GM19099 (cell line): ENCODE results near the gene GRIK4.

Experiments
- POLR2A ChIP-seq: IDR thresholded peaks from 3 replicates; pipeline ENCODE4 v1.6.1; 2011; ENCODE audit warnings: low read depth; ENCODE audit not compliant: insufficient read length; ENCODE audit errors: extremely low read depth

GRIK4 gene

DNA sequence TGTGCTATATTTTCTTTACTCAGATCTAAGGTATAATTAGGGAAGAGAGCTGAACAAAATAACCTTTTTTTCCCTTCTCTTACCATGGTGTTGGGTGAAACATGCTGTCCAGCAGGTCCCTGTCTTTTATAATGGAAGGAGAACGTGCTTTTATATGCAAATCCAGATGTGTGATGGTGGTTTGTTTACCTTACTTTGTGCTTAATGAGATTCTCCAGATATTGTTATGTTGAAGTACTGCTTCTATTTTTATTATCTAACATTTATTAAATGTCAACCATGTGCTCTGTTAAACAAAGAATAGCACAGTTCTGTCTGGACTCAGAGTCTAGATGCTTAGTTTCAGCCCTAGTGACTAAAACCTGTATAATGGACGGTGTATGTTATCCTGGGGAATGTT lies 10.1 kb upstream of the GRIK4 start:
- no peak for TF ChIP-seq POLR2A

DNA sequence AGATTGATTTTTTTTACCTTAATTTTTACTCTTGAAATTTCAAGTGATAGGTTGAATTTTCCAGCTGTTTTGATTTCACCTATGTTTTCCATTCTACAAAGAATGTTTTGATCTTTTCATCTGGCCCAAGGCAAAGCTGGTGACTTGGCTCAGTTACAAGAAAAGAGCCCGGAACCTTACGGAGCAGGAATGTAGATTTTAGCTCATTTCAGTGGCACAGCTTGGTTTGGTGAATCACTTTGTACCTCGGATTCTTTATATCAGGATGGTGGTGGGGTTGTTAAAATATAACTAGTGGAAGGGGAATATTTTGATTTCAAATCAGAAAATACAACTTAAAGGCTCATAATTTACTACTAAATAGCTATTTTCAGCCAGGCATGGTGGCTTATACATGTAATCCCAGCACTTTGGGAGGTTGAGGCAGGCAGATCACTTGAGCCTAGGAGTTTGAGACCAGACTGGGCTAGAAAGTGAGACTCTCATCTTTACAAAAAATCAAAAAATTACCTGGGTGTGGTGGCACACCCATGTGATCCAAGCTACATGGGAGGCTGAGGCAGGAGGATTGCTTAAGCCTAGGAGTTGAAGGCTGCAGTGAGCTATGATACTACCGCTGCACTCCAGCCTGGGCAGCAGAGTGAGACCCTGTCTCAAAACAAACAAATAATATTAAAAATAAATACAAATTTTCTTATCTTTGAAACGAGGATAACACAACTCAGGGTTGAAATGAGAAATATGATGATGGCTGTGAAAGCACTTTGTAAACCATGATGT lies 9.4 kb upstream of the GRIK4 start:
- TF ChIP-seq POLR2A: no peak

DNA sequence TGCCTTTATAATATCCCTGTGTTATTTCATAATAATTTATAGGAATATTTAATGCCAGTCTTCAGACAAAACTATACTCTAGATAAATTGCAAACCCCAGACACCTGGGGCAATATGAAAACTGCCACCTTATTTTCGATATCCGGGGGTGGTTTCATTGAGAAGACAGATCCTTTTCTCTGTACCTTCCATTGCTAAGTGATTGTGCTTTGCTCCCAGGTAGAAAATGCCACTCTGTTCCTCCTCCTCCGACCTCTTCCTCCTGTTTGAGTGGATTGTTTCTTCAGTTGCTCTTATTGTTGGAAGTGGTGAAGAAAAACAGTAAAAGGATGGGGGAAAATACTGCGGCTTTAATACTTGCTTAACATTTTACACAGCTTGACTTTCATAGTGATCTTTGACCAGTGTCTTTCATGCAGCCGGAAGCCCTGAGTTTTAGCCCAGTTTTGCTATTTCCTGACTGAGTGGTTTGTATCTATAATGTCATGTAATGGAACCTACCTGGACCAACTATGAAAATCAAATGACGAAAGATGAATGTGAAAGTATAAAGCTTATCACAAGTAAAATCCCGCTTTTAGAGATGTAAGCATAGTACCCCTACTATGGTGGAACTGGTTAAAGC lies 5.6 kb upstream of the GRIK4 start:
- no peak for TF ChIP-seq POLR2A

DNA sequence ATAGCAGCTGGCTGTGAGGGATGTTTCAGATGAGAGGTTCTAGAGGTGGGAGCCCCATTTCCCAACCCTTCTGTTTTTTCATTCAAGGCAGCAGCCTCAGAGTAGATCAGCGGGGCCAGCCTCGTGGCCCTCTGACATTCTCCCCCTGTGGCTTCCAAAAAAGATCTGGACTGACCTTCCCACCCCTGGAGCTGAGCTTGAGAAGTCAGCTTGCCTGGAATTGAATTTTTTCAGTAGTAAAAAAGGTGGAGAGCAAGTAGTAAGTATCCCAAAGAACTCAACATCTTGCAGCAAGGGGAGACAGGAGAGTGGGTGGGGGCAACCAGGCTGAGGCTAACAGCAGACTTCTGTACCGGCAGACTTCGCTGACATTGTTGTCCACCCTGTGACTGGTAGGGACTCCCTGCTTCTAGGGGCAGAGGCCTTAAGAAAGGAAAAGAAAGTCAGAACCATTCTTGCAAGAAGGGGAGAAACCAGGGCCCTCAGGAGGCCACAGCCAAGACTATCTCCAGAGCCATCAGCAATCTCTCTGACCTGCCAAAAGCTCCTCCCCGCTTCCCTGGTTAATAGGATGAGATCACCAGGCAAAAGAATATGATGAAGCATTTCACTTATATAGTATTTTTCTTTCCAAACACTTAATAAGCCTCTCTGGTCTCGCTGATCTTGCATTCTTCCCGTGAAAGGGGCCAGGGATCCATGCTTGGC lies 2.0 kb upstream of the GRIK4 start:
- no peak for TF ChIP-seq POLR2A

DNA sequence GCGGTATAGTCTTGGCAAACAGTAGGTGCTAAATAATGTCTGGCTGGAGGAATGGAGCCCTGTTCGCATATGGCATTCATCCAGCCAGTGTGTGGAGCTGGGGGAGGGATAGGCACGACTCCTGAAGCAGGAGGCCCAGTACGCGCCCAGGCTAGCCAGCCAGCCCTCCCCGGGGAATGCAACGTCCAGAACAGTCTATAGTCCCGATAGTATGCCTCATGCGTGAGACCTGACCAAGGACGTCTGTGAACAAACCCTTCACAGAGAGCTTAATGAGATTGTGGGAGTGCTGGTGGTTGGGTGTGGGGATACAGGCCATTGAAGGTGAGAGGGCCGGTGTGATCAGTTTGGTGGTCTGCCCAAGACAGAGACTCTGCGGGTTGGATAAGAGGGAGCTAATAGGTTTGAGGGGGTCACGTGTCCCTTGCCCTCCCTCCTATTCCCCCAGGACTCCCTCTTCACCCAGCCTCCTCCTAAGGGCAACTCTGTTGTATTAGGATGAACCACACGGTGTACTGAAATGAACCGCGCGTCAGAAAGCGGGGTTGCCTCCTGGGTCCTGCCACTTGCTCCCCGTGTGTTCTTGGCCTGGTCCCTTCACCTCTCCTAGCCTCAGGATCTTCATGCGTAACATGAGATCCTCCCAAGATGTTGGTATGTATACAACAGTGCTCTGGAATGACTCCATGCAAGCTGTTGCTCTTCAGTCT lies 987 bp upstream of the GRIK4 start:
- TF ChIP-seq POLR2A: no peak

DNA sequence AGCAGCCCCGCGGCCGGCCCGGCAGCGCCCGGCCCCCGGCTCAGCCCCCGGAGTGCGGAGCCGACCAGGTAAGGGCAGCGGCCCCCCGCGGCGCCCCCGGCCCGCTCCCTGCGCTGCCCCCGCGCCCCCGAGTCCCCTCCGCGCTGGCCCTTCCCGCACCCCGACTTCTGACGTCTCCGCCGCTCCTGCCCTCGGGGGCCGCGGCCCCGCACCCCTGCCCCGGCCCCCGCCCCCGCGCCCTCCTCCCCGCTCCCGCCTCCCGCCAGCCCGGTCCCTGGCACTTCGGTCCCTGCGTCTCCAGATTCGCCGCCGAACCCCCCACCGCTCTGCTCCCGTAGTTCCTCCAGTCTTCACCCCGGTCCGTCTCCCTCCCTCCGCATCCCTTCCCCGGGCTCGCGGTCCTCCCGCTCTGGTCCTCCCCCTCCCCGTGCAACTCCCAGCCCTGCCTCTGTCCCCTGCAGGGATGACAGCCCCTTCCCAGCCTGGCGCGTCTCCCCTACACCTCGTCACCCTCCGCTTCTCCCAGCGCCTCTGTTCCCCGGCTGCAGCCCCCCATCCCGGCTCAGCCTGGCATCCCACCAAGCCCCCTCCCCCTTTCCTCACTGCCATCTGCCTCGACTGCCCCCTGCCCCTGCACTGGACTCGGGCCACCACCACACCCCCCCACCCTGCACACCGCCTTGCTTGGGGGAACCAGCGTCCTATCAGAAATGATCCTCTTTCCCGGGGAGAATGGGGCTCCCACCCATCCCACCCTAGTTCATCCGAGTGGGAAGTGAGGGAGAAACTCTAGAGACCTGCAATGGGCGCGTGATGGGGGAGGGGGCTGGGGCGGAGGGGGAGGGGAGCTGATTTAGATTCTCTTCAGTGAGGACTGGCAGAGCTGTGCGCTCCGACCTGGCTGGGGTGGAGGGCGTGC lies 531 bp downstream of the GRIK4 start:
- no peak for TF ChIP-seq POLR2A

DNA sequence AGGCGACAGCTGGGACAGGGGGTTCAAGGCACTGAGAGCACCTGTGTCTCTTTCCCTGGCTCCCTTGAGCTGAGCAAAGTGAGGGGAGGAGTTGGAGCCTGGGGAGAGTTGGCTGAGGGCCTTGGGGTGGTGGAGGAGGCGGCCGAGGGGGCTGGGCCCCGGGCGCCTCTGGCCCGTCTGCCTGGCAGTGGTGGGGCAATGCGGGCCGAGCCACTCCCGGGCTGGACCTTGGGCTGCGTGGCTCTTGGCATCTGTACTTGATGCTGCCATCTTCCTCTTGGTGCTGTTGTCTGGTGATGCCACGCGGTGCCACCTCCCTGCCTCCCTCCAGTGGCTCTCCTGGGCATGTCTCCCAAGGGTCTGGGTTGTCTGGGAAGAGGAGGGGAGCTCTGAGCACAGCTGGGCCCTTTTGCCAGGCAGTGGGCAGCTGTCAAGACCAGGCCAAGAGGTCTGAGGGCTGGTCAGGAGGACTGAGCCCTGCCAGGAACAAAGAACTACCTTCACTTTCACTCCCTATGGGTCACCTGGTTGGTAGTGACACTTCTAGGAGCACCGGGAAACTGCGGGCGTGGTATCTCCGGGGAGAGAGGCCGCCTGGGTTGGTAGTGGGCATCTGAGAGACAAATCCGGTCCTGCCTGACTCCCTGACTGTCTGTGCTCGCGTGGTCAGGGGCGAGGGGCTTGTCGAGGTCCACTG lies 1.3 kb downstream of the GRIK4 start:
- no peak for TF ChIP-seq POLR2A

DNA sequence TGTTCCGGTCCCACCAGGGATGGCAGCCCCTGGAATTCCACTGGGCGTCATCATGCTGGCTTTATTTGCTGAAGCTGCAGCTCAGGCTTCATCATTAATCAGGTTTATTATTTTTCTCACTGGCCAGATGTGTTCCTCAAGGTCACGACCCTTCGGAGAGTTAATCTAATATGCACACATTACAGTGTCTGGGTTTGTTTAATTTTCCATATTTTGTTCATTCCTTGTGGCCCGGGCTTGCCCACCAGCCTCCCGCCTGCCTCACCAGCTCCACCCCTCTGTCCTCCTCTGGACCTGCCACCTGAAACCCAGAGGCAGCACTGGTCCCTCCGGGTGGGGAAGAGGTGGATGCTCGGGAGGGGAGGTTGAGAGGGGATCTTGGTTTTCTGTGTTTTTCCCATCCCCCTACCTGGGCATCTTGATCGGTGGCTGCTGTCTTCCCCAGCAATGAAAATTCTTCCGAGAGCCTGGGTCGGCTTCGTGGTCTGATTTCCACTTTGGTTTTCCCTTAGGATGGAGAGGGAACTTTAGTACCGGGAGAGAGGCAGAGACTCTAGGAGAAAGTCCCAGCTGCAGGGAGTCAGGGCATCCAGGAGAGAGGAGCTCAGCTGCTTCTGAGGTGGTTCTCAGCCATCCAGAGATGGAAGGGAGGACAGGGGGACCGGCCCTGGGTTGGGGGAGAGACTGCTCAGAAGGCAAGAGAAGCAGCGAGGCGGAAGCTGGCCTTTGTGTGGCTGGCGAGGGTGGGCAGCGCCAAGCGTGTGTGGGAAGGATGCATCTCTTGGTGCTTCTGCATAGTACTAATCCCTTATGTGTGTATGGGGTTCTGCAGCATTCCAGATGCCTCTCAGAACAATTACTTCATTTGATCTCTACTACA lies 2.1 kb downstream of the GRIK4 start:
- no peak for TF ChIP-seq POLR2A

DNA sequence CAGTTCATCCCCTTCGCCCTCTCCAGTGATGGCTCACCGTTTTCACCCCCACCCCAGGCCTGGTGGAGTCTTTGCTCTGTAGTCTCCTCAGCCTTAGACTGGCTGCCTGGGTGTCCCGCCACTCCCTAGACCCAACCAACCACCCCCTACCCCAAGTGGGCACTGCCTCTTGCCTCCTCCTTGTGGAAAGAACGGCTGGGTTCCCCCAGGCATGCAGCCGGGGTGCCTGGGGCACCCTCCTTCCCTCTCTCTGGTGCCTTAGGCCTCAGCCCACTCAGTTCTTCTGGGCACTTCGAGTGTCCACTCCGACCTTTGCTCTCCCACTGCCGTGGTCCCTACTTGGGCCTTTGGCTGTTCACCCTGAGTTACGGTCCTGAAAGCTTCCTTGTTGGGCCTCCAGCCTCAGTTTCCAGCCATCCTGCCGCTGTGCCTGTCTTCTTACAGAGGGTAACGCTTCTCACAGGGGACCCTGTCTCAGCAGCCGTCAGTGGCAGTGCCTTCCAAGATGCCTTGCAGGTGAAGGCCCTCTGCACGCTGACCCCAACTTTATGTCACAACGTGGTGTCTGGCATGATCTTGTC lies 3.1 kb downstream of the GRIK4 start:
- no peak for TF ChIP-seq POLR2A

DNA sequence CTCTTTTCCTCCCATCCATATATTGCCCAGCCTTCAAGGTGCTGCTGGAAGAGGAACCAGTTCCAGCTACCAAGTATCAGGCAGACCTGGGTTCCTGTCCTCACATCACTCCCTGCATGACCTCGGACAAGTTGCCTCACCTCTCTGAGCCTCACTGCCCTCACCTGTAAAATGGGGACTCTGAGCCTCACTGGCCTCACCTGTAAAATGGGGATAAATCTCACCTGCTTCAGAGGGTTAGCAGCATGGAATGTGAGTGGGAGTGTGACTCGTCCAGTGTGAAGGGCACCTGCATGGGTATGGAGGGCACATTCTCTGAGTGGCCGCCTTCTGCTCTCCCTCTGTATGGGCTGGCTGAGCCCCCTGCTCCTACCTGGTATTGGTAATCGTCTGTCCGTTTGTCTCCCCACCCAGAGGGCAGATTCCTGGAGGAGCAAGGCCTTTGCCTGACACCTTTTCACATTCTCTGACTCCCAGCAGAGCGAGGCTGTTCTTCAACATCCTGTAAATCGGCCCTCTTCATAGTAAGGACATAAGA lies 3.7 kb downstream of the GRIK4 start:
- TF ChIP-seq POLR2A: no peak

DNA sequence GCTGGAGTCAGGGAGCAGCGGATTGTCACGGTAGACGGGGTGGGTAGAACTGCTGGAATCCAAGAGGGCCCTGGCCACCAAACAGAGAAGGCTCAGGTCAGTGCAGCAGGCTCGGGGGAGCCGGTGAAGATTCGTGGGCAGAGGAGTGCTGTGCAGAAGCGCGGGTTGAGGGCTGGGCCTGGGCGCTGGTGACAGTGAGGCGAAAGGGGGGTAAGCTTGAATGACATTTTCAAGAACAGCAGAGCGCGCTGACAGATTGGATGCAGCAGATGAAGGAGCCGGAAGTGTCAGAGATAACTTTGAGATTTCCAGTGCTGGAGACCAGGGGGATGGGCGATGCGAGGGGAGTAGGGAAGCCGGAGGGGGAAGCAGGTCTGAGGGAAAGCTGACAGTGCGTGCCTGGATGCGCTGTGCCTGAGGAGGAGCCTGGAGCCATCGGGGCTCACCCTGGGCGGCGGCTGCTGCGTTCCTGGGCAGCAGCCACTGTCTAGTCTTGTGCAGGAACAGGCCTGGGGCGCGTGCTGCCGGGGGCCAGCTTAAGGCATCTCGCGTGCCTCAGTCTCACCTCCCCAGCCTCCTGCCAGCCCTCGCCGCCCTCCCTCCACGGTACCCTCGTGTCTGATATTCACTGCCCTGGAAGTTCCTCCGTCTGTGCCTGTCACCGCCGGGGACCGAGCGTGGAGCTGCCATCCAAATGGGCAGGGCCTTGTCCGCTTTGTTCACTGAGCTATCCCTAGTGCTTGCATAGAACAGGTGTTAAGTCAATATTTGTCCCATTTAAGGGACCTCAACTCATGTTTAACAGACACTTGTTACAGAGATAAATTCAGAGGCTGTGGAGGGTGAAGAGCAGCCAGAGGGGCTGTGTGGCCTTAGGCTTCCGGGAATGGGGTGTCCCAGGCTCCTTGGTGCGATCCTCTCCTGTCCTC lies 5.2 kb downstream of the GRIK4 start:
- TF ChIP-seq POLR2A: no peak
